HCT116 (cell line): ENCODE results near the gene SARNP. TPM values are rescaled to one million over a fixed set of nuclear protein-coding genes. Genes with fewer than 3 reads are reported as not detected.

Experiments
- ATAC-seq: fragments of 200-7000 bp; cut with Tn5 transposase; 2 replicates; pipeline ENCODE4 v1.9.1; 2020; ENCODE audit warnings: mild to moderate bottlenecking, moderate library complexity
- BruUV-seq: library from RNA; stranded (reverse); fragments of 400-500 nt; replicated peaks from 2 replicates; lab custom pipeline; 2021; lab: Mats Ljungman, UMichigan
- CTCF ChIA-PET: fragments of 300-600 bp; sonication (Branson Sonifier 250); formaldehyde crosslinking; loops from one replicate; lab custom pipeline; 2021; ENCODE audit warnings: antibody characterized with exemption; lab: Charles Lee
- POLR2A ChIA-PET: fragments of 300-600, 350-600 bp; sonication (Branson Sonifier 250); formaldehyde crosslinking; loops from one replicate; lab custom pipeline; 2021; ENCODE audit warnings: antibody characterized with exemption; lab: Charles Lee
- RAD21 ChIA-PET, 2 experiments: fragments of 300-600 bp; sonication (Branson Sonifier 250); formaldehyde crosslinking; loops; one replicate each; lab custom pipeline; 2023; ENCODE audit warnings: low total read pairs in 2 of 2; ENCODE audit not compliant: uncharacterized antibody in 2 of 2, unreplicated experiment in 2 of 2, low non-redundant PET in 1 of 2; lab: Charles Lee
- DNase-seq: peaks from one replicate; pipeline ENCODE4 v3.0.0-alpha.2; 2010; ENCODE audit warnings: low read depth, low spot score
- H2AFZ ChIP-seq: fragments of 200-600 bp; shearing (Covaris generic), sonication (generic); 2 replicates; pipeline ENCODE4 v1.6.1; 2017; ENCODE audit warnings: low read depth, mixed run types, mixed read lengths, antibody characterized with exemption, low read length; ENCODE audit not compliant: poor library complexity, severe bottlenecking
- H3K27ac ChIP-seq: 2 replicates; pipeline ENCODE4 v1.5.1; 2012; ENCODE audit warnings: low read depth, low read length
- H3K27me3 ChIP-seq: fragments of 200-600 bp; sonication (generic); 2 replicates; pipeline ENCODE4 v1.6.1; 2016; ENCODE audit warnings: mixed run types, low read length, mixed read lengths; ENCODE audit not compliant: insufficient read depth
- H3K36me3 ChIP-seq, 2 experiments: fragments of 200-500 bp in 1 of 2; fragments of 200-600 bp in 1 of 2; sonication (Bioruptor generic) in 1 of 2; sonication (generic) in 1 of 2; 2 replicates each; pipeline versions ENCODE4 v1.5.1 to v1.6.1; 2014 to 2016; ENCODE audit warnings: low read length in 2 of 2, inconsistent platforms in 1 of 2, mixed read lengths in 1 of 2, mixed run types in 1 of 2; ENCODE audit not compliant: insufficient read depth in 2 of 2, control insufficient read depth in 1 of 2
- H3K4me1 ChIP-seq, 2 experiments: fragments of 200-600 bp in 1 of 2; sonication (generic) in 1 of 2; 2 replicates each; pipeline versions ENCODE4 v1.5.1 to v1.6.1; 2012 to 2017; ENCODE audit warnings: low read length in 2 of 2, inconsistent platforms in 1 of 2, mild to moderate bottlenecking in 1 of 2, mixed read lengths in 1 of 2, mixed run types in 1 of 2, moderate library complexity in 1 of 2; ENCODE audit not compliant: insufficient read depth in 2 of 2, control insufficient read depth in 1 of 2
- H3K4me2 ChIP-seq: fragments of 200-600 bp; sonication (generic); 2 replicates; pipeline ENCODE4 v1.6.1; 2017; ENCODE audit warnings: mixed run types, low read length, mixed read lengths
- H3K4me3 ChIP-seq, 2 experiments: fragments of 200-600 bp in 1 of 2; sonication (generic) in 1 of 2; replicated peaks in 1 of 2; 2 replicates each; pipeline ENCODE4 v1.5.1; 2011 to 2016; ENCODE audit warnings: low read length in 2 of 2, control low read depth in 1 of 2, low read depth in 1 of 2, mild to moderate bottlenecking in 1 of 2, mixed read lengths in 1 of 2, mixed run types in 1 of 2
- H3K79me2 ChIP-seq: fragments of 200-600 bp; sonication (generic); 2 replicates; pipeline ENCODE4 v1.6.1; 2017; ENCODE audit warnings: mild to moderate bottlenecking, mixed run types, low read length, moderate library complexity, mixed read lengths; ENCODE audit not compliant: insufficient read depth
- H3K9ac ChIP-seq: fragments of 200-600 bp; sonication (generic); 2 replicates; pipeline ENCODE4 v1.6.1; 2016; ENCODE audit warnings: low read length, mixed read lengths
- H3K9me2 ChIP-seq: fragments of 200-600 bp; sonication (generic), shearing (Covaris generic); 2 replicates; pipeline ENCODE4 v1.6.1; 2017; ENCODE audit warnings: mixed run types, mild to moderate bottlenecking, moderate library complexity; ENCODE audit not compliant: insufficient read depth
- H3K9me3 ChIP-seq, 2 experiments: fragments of 200-500 bp in 1 of 2; fragments of 200-600 bp in 1 of 2; sonication (Bioruptor generic) in 1 of 2; sonication (generic) in 1 of 2; 2 replicates each; pipeline ENCODE4 v1.6.1; 2014 to 2017; ENCODE audit warnings: low read length in 2 of 2, mixed read lengths in 2 of 2, inconsistent platforms in 1 of 2, low read depth in 1 of 2, mild to moderate bottlenecking in 1 of 2, mixed run types in 1 of 2, moderate library complexity in 1 of 2; ENCODE audit not compliant: control insufficient read depth in 1 of 2, insufficient read depth in 1 of 2
- H4K20me1 ChIP-seq: fragments of 200-600 bp; sonication (generic), shearing (Covaris generic); 2 replicates; pipeline ENCODE4 v1.6.1; 2017; ENCODE audit warnings: mixed run types, mild to moderate bottlenecking, moderate library complexity; ENCODE audit not compliant: insufficient read depth
- ELF1 ChIP-seq: IDR thresholded peaks from 2 replicates; pipeline ENCODE4 v1.6.1; 2012; ENCODE audit warnings: low read depth, borderline replicate concordance
- POLR2AphosphoS5 ChIP-seq: IDR thresholded peaks from 2 replicates; pipeline ENCODE4 v1.6.1; 2011; ENCODE audit warnings: mild to moderate bottlenecking, low read depth, low read length, moderate library complexity
- RAD21 ChIP-seq: IDR thresholded peaks from 2 replicates; pipeline ENCODE4 v1.6.1; 2012; ENCODE audit warnings: low read depth, mild to moderate bottlenecking
- SRF ChIP-seq: IDR thresholded peaks from 2 replicates; pipeline ENCODE4 v1.6.1; 2012; ENCODE audit warnings: low read depth
- TCF7L2 ChIP-seq: IDR thresholded peaks from 2 replicates; pipeline ENCODE4 v1.7.0; 2011; ENCODE audit warnings: borderline replicate concordance, inconsistent platforms; ENCODE audit not compliant: insufficient read depth, insufficient read length; ENCODE audit errors: extremely low read depth
- ZFX ChIP-seq: fragments of 450-650 bp; IDR thresholded peaks from 2 replicates; pipeline ENCODE4 v1.6.1; 2017
- intact Hi-C: fragments of 100-400 bp; cut with micrococcal nuclease; formaldehyde crosslinking; loops from 2 replicates; pipeline ENCODE4 v1.10.0; 2022
- total RNA-seq: library from RNA; stranded (reverse); gene quantifications from one replicate; pipeline ENCODE4 v1.2.1, GENCODE V29; 2021; ENCODE audit not compliant: unreplicated experiment
- TF ChIP-seq, protein P1 (sequence below), 3 experiments: fragments of 200-600 bp in 1 of 3; sonication (generic) in 1 of 3; IDR thresholded peaks in 2 of 3; conservative IDR thresholded peaks in 1 of 3; 2 replicates each; pipeline ENCODE4 v1.5.1; 2012 to 2017; ENCODE audit warnings: low read depth in 2 of 3, low read length in 2 of 3, antibody characterized with exemption in 1 of 3, borderline replicate concordance in 1 of 3, control low read depth in 1 of 3, mild to moderate bottlenecking in 1 of 3, mixed read lengths in 1 of 3, mixed run types in 1 of 3, moderate library complexity in 1 of 3; ENCODE audit not compliant: insufficient read depth in 1 of 3
- TF ChIP-seq, protein P2 (sequence below): IDR thresholded peaks from 2 replicates; pipeline ENCODE4 v1.6.1; 2012

Gene SARNP
- total RNA-seq, 1 experiment from 2014 or later = 82.4 TPM

DNA sequence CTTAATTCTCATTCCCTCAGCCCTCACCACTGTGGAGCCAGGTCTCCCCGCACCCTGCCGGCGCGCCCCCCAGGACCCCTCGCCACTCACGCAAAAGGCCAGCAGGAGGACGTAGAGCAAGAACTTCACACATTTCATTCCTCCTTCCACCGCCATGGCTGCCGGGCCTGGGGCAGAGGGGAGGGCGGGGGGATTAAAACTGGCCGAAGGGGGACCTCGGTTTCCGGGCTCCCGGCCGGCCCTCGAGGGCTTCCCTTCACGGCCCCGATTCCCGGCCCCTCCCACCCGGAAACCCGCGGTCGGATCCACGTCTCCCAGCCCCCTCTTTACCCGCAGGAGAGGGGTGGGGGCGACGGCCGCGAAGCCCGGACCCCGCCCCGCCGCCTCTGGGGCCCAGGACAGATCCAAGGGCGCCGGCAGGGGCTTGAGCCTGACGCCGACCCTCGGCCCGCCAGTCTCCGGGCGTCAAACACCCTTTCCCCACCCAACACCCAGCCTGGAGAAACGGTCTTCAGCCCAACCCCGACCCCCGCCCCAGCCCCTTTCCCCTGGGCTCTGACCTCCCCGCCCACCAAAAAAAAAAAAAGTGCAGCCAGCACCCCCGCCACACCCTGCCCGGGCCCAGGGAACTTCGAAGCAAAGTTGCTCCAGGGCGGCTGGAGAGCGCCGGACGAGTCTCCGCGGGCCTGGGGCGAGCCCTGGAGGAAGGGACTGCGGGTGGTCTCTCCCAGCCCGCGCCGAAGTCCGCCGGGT is 89.2 kb downstream of the SARNP start:
- CTCF ChIA-PET = interaction anchor here (1.2 to 1.9 kb wide), 6 partner anchors 8 to 461 kb away, joined by 3 to 48 read pairs (median 6); partner anchors contain the start of genes RDH5 and SMARCC2
- H3K79me2 ChIP-seq = peaks cover 22% of the 10 kb centered on the region
- H3K27ac ChIP-seq = peak overlapping the region; percentile 94
- H3K9me2 ChIP-seq = no peaks in the 10 kb centered on the region
- RAD21 ChIA-PET = interaction anchor here in 1 of 2 experiments (1.8 kb wide), 1 partner anchor 10 kb away, joined by 7 read pairs; no protein-coding TSS in a partner anchor
- POLR2A ChIA-PET = interaction anchor here (0.7 to 2.3 kb wide), 5 partner anchors 10 to 945 kb away, joined by 3 to 24 read pairs (median 4); partner anchors contain the start of genes DNAJC14, ORMDL2 and SARNP
- peak overlapping the region; percentile 88 to 96 for H3K4me3 ChIP-seq
- no peaks in the 10 kb centered on the region for H4K20me1 ChIP-seq
- H3K9ac ChIP-seq = peak overlapping the region; percentile 93
- H3K4me1 ChIP-seq = peaks cover 18 to 52% of the 10 kb centered on the region in 2 experiments
- no TSS peak for BruUV-seq
- H3K36me3 ChIP-seq = peaks cover 9 to 35% of the 10 kb centered on the region in 2 experiments; a peak in 3 of 4 replicates
- H3K9me3 ChIP-seq = no peaks in the 10 kb centered on the region
- no peak overlapping the region for H2AFZ ChIP-seq
- ATAC-seq (peak; percentile 33), DNase-seq (no peak)
- TF ChIP-seq POLR2AphosphoS5 (no peak), SRF (no peak), TCF7L2 (peak; percentile 47), RAD21 (no peak), ELF1 (no peak), ZFX (no peak; the same call in 1 of the 2 replicates)
- TF ChIP-seq, protein P1, sequence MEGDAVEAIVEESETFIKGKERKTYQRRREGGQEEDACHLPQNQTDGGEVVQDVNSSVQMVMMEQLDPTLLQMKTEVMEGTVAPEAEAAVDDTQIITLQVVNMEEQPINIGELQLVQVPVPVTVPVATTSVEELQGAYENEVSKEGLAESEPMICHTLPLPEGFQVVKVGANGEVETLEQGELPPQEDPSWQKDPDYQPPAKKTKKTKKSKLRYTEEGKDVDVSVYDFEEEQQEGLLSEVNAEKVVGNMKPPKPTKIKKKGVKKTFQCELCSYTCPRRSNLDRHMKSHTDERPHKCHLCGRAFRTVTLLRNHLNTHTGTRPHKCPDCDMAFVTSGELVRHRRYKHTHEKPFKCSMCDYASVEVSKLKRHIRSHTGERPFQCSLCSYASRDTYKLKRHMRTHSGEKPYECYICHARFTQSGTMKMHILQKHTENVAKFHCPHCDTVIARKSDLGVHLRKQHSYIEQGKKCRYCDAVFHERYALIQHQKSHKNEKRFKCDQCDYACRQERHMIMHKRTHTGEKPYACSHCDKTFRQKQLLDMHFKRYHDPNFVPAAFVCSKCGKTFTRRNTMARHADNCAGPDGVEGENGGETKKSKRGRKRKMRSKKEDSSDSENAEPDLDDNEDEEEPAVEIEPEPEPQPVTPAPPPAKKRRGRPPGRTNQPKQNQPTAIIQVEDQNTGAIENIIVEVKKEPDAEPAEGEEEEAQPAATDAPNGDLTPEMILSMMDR (IDR thresholded peaks at IDR 0.05 in 2 of 3, conservative IDR thresholded peaks at IDR 0.05 in 1 of 3; ENCODE audit: borderline replicate concordance in 1 of 3, insufficient read depth in 1 of 3, low read depth in 2 of 3, low read length in 2 of 3) = no peak
- TF ChIP-seq, protein P2, sequence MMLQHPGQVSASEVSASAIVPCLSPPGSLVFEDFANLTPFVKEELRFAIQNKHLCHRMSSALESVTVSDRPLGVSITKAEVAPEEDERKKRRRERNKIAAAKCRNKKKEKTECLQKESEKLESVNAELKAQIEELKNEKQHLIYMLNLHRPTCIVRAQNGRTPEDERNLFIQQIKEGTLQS = no peak
- H3K27me3 ChIP-seq = no peaks in the 10 kb centered on the region
- H3K4me2 ChIP-seq = peak overlapping the region; percentile 95
- intact Hi-C loops = no loop called here
